Caco-2 (cell line): ENCODE measurements around the gene MMEL1. TPM values are rescaled to one million over a fixed set of nuclear protein-coding genes. Genes with fewer than 3 reads are reported as not detected.

Experiments
- BruUV-seq: library from RNA; stranded (reverse); fragments of 400-500 nt; replicated peaks from 2 replicates; lab custom pipeline; 2021; lab: Mats Ljungman, UMichigan
- CTCF ChIA-PET: fragments of 300-600 bp; sonication (Branson Sonifier 250); formaldehyde crosslinking; loops from one replicate; lab custom pipeline; 2022; ENCODE audit warnings: antibody characterized with exemption; lab: Charles Lee
- POLR2A ChIA-PET: fragments of 300-600 bp; sonication (Branson Sonifier 250); formaldehyde crosslinking; loops from one replicate; lab custom pipeline; 2022; ENCODE audit warnings: antibody characterized with exemption; lab: Charles Lee
- DNase-seq, 2 experiments: peaks; one replicate each; pipeline versions ENCODE4 v3.0.0 to v3.0.0-alpha.2; 2020 to 2022
- H3K27me3 ChIP-seq: replicated peaks from 2 replicates; pipeline ENCODE4 v1.6.0; 2011; ENCODE audit warnings: low read length; ENCODE audit not compliant: control insufficient read depth, insufficient read depth
- H3K36me3 ChIP-seq: 2 replicates; pipeline ENCODE4 v1.5.1; 2011; ENCODE audit warnings: low read length; ENCODE audit not compliant: control insufficient read depth, insufficient read depth
- H3K4me1 ChIP-seq: fragments of 250-450 bp; sonication (Bioruptor Pico); 2 replicates; pipeline ENCODE4 v1.5.1; 2020; ENCODE audit warnings: mild to moderate bottlenecking
- H3K4me3 ChIP-seq: 2 replicates; pipeline ENCODE4 v1.5.1; 2011; ENCODE audit warnings: low read depth, mild to moderate bottlenecking, control low read depth, low read length
- H3K9me3 ChIP-seq: fragments of 250-450 bp; sonication (Bioruptor Pico); 2 replicates; pipeline ENCODE4 v1.5.1; 2020; ENCODE audit warnings: mild to moderate bottlenecking, moderate library complexity
- H3K27ac Mint-ChIP-seq: one replicate; pipeline ENCODE4 v1.8.0; 2022; ENCODE audit warnings: mixed read lengths; ENCODE audit not compliant: unreplicated experiment
- H3K27me3 Mint-ChIP-seq: one replicate; pipeline ENCODE4 v1.8.0; 2022; ENCODE audit warnings: mixed read lengths; ENCODE audit not compliant: insufficient read depth, unreplicated experiment
- H3K36me3 Mint-ChIP-seq: one replicate; pipeline ENCODE4 v1.8.0; 2022; ENCODE audit warnings: mild to moderate bottlenecking, mixed read lengths; ENCODE audit not compliant: insufficient read depth, unreplicated experiment
- H3K4me1 Mint-ChIP-seq: one replicate; pipeline ENCODE4 v1.8.0; 2022; ENCODE audit warnings: low read depth, mixed read lengths; ENCODE audit not compliant: unreplicated experiment
- H3K4me3 Mint-ChIP-seq: one replicate; pipeline ENCODE4 v1.8.0; 2022; ENCODE audit warnings: mild to moderate bottlenecking, moderate library complexity, mixed read lengths; ENCODE audit not compliant: unreplicated experiment
- H3K9me3 Mint-ChIP-seq: one replicate; pipeline ENCODE4 v1.8.0; 2022; ENCODE audit warnings: mixed read lengths; ENCODE audit not compliant: unreplicated experiment
- intact Hi-C: fragments of 100-400 bp; cut with micrococcal nuclease; formaldehyde crosslinking; loops from one replicate; pipeline ENCODE4 v1.10.0; 2022; ENCODE audit not compliant: unreplicated experiment
- total RNA-seq: library from RNA; stranded (reverse); gene quantifications from 2 replicates; pipeline ENCODE4 v1.2.3, GENCODE V29; 2022
- TF ChIP-seq, protein P1 (sequence below), 2 experiments: fragments of 200-600 bp in 1 of 2; IDR thresholded peaks; 1 replicate in 1 of 2; 2 replicates in 1 of 2; pipeline versions ENCODE4 v1.5.1 to v1.8.0; 2011 to 2022; ENCODE audit warnings: antibody characterized with exemption in 1 of 2, control low read depth in 1 of 2, inconsistent platforms in 1 of 2, low read depth in 1 of 2, low read length in 1 of 2, mild to moderate bottlenecking in 1 of 2, moderate library complexity in 1 of 2; ENCODE audit not compliant: insufficient read depth in 1 of 2, severe bottlenecking in 1 of 2, unreplicated experiment in 1 of 2

MMEL1 gene
- total RNA-seq, 1 experiment from 2014 or later: not detected

DNA sequence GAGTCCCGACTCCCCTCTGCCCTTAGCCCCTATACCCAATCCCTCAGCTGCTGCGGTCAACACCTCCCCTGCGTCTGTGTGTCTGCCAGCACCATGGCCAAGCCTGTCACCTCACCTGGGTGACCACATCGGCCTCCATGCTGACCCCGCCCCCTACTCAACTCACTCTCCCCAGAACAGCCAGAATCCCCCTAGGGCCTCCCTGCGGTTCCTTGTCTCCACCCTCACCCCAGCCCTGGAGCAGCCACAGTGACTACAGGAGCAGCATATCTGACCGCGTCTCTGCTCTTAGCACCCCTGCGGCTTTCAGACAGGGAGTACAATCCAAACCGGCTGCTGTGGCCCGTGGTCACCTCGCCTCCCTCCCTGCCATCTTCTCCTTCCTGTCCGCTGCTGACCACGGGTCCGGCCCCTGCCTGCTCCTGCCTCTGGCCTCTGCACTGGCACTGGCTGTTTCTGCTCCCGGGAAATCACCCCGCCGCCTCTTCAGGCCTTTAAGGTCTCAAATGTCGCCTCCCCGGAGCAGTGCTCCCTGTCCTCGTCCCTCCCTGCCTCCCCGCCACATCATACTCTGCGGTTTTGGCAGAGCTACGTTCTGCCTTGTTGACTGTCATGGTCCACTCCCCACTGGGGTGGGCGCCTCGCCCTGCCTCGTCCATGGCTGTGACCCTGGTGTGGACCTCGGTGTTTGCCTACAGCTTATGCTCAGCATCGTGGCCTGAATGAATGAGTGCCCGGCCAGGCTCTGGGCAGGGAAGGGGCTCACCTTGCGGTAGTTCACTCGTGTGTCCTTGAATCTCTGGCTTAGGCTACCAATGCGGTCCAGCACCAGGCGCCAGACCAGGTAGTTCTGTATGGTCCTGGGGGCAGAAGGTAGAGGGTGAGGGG lies 35.1 kb downstream of the MMEL1 start:
- Histone ChIP-seq H3K36me3 (no peaks in the 10 kb centered on the region), H3K4me3 (no peak overlapping the region), H3K27me3 (no peaks in the 10 kb centered on the region), H3K4me1 (no peaks in the 10 kb centered on the region), H3K9me3 (no peaks in the 10 kb centered on the region)
- POLR2A ChIA-PET: no interaction called here
- CTCF ChIA-PET: no interaction called here
- DNase-seq: no peak
- no peak overlapping the region for H3K4me3 Mint-ChIP-seq
- intact Hi-C loops: no loop called here
- TF ChIP-seq, protein P1, sequence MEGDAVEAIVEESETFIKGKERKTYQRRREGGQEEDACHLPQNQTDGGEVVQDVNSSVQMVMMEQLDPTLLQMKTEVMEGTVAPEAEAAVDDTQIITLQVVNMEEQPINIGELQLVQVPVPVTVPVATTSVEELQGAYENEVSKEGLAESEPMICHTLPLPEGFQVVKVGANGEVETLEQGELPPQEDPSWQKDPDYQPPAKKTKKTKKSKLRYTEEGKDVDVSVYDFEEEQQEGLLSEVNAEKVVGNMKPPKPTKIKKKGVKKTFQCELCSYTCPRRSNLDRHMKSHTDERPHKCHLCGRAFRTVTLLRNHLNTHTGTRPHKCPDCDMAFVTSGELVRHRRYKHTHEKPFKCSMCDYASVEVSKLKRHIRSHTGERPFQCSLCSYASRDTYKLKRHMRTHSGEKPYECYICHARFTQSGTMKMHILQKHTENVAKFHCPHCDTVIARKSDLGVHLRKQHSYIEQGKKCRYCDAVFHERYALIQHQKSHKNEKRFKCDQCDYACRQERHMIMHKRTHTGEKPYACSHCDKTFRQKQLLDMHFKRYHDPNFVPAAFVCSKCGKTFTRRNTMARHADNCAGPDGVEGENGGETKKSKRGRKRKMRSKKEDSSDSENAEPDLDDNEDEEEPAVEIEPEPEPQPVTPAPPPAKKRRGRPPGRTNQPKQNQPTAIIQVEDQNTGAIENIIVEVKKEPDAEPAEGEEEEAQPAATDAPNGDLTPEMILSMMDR (IDR thresholded peaks at IDR 0.05; ENCODE audit: insufficient read depth in 1 of 2, low read depth in 1 of 2, low read length in 1 of 2, severe bottlenecking in 1 of 2, unreplicated experiment in 1 of 2): no peak
- no peaks in the 10 kb centered on the region for H3K4me1 Mint-ChIP-seq
- H3K27ac Mint-ChIP-seq: no peak overlapping the region
- H3K27me3 Mint-ChIP-seq: peaks cover 10% of the 10 kb centered on the region
- H3K36me3 Mint-ChIP-seq: no peaks in the 10 kb centered on the region
- no TSS peak for BruUV-seq
- no peaks in the 10 kb centered on the region for H3K9me3 Mint-ChIP-seq

DNA sequence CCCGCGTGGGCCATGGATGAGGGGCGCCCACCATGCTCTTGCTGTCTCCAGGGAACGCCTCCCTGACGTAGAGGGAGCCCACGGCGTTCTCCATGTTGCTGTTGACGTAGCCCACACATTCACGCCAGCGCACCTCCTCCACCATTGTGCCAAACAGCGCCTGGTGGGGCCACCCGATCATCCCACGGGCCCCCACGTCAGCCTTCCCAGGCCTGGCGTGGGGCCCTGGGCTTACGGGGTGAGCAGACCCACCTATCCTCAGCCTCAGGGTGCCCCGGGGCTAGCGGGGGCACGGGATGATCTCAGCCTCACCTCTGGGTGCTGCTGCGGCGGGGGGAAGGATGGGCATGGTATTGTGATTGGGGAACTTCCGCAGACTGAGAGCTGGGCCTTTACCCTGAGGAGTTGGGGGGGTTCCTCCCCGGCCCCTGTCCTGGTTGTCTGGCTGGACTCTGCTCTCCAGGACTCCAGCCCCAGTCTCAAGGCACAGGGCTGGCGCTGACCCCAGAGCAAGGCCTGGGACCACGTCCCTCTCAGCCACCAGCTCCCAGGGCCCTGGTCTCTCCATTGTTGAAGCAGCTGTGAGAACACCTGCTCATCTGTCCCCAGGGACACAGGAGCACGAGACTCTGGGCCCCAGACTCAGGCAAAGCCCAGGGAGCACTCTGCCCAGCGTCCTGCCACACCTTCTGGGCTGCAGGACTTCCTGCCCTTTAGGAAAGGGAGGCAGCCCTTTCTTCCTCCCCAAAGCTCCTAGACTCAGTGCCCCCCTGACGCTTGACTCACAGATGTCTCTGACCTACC lies 36.1 kb downstream of the MMEL1 start:
- TF ChIP-seq, protein P1 (IDR thresholded peaks at IDR 0.05; ENCODE audit: insufficient read depth in 1 of 2, low read depth in 1 of 2, low read length in 1 of 2, severe bottlenecking in 1 of 2, unreplicated experiment in 1 of 2): no peak
- no peaks in the 10 kb centered on the region for H3K4me1 Mint-ChIP-seq
- ChIA-PET POLR2A (no interaction called here), CTCF (no interaction called here)
- H3K4me3 ChIP-seq: no peak overlapping the region
- intact Hi-C loops: no loop called here
- peaks cover 6% of the 10 kb centered on the region for H3K27me3 Mint-ChIP-seq
- H3K27ac Mint-ChIP-seq: no peak overlapping the region
- H3K9me3 Mint-ChIP-seq: no peaks in the 10 kb centered on the region
- H3K36me3 Mint-ChIP-seq: no peaks in the 10 kb centered on the region
- BruUV-seq: no TSS peak
- H3K9me3 ChIP-seq: no peaks in the 10 kb centered on the region
- DNase-seq: no peak
- no peaks in the 10 kb centered on the region for H3K36me3 ChIP-seq
- H3K4me3 Mint-ChIP-seq: no peak overlapping the region
- H3K4me1 ChIP-seq: no peaks in the 10 kb centered on the region
- H3K27me3 ChIP-seq: no peaks in the 10 kb centered on the region

DNA sequence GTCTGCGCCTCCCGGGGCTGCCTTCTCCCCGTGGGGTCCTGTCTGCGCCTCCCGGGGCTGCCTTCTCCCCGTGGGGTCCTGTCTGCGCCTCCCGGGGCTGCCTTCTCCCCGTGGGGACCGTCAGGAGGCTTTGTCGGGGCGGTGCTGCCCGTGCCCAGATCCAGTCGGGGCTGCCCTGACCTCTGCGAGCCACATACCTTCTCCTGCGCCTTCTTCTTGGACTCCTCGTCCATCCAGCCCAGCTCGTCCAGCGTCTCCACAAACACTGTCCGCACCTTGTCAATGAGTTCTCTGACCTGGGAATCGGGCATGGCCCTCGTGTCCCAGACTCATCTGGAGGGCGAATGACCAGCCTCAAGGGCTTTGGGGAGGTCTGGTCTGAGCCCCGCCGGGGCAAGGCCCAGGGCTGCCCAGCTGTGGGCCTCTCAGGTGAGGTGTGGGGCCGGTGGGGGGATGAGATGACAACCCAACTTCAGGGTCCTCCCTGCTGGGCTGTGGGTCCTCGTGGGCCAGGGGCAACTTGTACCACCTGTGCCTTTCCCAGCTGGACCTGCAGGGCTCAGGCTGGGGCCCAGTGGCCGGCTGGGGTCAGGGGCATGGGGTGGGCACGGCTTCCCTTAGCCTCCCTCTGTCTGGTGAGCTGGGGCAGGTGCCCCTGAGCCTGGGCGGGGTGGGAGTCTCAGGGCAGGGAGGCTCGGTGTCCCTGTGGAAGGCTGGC lies 36.8 kb downstream of the MMEL1 start:
- Mint-ChIP-seq H3K27ac (no peak overlapping the region), H3K27me3 (peaks cover 6% of the 10 kb centered on the region), H3K36me3 (no peaks in the 10 kb centered on the region), H3K9me3 (no peaks in the 10 kb centered on the region), H3K4me3 (no peak overlapping the region), H3K4me1 (no peaks in the 10 kb centered on the region)
- Histone ChIP-seq H3K9me3 (no peaks in the 10 kb centered on the region), H3K27me3 (no peaks in the 10 kb centered on the region), H3K4me3 (no peak overlapping the region), H3K36me3 (no peaks in the 10 kb centered on the region), H3K4me1 (no peaks in the 10 kb centered on the region)
- no TSS peak for BruUV-seq
- TF ChIP-seq, protein P1 (IDR thresholded peaks at IDR 0.05; ENCODE audit: insufficient read depth in 1 of 2, low read depth in 1 of 2, low read length in 1 of 2, severe bottlenecking in 1 of 2, unreplicated experiment in 1 of 2): no peak
- ChIA-PET POLR2A (no interaction called here), CTCF (no interaction called here)
- intact Hi-C loops: no loop called here
- DNase-seq: no peak
